VCaP (cell line): ENCODE results near the gene CRISPLD2.

Experiments
- H3K27ac ChIP-seq: fragments of 450-650 bp; 2 replicates; pipeline ENCODE4 v1.5.1; 2017
- TF ChIP-seq, protein P1 (sequence below): fragments of 450-650 bp; conservative IDR thresholded peaks from 2 replicates; pipeline ENCODE4 v1.5.1; 2017; ENCODE audit warnings: mild to moderate bottlenecking, moderate library complexity

The CRISPLD2 gene

GRCh38 chr16:84859681-84860080 lies 39.9 kb downstream of the CRISPLD2 start:
- no peak overlapping the region for H3K27ac ChIP-seq
- TF ChIP-seq, protein P1, sequence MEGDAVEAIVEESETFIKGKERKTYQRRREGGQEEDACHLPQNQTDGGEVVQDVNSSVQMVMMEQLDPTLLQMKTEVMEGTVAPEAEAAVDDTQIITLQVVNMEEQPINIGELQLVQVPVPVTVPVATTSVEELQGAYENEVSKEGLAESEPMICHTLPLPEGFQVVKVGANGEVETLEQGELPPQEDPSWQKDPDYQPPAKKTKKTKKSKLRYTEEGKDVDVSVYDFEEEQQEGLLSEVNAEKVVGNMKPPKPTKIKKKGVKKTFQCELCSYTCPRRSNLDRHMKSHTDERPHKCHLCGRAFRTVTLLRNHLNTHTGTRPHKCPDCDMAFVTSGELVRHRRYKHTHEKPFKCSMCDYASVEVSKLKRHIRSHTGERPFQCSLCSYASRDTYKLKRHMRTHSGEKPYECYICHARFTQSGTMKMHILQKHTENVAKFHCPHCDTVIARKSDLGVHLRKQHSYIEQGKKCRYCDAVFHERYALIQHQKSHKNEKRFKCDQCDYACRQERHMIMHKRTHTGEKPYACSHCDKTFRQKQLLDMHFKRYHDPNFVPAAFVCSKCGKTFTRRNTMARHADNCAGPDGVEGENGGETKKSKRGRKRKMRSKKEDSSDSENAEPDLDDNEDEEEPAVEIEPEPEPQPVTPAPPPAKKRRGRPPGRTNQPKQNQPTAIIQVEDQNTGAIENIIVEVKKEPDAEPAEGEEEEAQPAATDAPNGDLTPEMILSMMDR, result no peak

DNA sequence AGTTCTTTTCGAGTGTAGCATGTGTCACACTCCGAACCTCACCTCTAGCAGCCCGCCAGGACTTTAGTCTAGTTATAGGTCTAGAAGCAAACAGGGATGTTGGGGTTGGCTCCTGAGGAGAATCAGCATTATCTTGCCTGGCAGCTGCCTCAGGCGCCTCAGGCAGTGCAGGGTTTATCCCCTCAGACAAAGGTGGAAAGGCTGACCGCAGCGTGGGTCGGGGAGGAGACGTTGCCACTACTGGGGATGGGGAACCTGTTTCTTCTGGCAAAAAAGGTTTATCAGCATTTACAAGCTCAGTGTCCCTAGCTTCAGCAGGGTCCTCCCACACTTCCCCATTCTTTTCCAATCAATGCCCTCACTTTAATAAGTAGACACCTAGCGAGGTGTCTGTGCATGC lies 40.6 kb downstream of the CRISPLD2 start:
- TF ChIP-seq, protein P1, result no peak
- H3K27ac ChIP-seq, result no peak overlapping the region

- TF ChIP-seq, protein P1, result no peak
- no peak overlapping the region for H3K27ac ChIP-seq
These were observed 41.9 kb downstream of the CRISPLD2 start for GRCh38 chr16:84861671-84862070.

DNA sequence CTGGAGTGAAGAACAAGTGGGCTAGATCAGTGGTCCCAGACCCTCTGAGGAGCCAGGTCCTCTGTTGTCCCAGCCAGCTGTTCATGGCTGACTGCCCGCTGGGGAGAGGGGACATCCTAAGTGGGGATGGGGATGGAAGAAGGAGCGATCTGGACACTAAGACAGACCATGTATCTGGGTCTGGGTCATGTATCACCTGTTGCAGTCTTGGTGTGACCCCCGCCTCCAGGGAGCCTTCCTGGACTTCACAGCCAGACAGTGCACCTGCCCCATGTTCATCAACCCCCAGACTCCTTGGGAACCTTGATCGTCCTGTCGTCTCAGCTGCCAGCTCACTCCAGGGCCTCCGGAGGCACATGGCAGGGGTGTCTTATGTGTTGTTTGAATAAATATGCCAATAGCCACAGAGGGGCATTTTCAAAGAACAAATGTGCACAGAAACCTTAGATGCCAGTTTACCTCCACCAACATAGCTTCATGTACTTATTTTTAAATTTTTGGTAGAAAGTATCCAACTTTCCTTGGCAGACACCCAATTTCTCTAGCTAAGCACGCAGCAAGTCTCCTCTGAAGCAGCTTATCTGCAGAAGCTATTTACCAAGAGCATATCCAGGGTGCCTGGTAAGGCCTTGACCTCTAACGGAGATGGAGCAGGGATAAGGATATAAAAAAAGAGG lies 43.2 kb downstream of the CRISPLD2 start:
- H3K27ac ChIP-seq, result no peak overlapping the region
- TF ChIP-seq, protein P1, result no peak

- TF ChIP-seq, protein P1, result no peak
- no peak overlapping the region for H3K27ac ChIP-seq
These were observed 43.7 kb downstream of the CRISPLD2 start for GRCh38 chr16:84863481-84863814.

DNA sequence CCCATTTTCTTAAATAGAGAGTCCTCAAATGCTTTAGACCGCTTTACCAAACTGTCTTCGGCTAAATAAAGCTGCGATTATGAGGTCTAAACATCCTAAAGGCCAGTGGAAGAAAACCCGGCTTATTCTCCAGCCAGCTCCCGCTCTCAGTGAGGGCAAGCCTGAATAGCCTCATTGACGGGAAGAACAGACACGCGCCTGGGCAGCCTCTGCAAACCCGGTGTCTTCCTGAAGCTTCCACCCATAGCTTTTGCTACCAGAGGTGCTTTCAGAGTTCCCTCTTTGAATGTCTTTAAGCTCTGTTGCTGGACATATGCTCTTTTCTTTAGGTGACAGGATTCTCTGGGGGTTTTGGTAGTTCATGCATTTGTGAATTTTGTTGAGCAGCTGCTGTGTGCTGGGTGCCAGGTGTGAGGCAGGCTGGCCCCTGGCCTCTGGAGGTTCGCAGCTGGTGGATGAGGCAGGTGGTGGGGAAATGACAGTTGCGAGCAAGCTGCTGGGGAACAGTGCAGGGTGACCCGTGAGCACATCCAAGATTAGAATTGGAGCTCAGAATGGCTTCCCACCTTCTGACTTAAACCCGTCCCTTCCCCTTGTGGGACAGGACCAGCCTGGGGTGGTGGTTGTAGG lies 44.7 kb downstream of the CRISPLD2 start:
- TF ChIP-seq, protein P1, result no peak

DNA sequence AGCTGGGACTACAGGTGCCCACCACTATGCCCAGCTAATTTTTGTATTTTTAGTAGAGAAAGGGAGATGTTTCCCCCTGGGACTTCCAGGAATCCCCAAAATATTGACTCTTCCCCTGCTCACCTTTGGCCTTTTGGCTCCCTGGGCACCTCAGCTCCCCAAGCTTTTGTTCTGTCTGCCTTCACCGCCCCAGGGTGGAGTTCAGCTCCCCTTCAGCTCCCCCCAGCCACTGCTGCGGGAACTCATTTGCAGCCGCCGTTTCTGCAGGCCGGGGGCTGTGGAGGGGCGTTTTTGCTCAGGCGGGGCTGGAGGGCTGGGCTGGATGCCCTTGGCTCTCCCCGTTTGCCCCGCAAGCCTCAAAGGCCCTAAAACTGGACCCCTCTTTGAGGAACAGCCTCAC lies 47.9 kb downstream of the CRISPLD2 start:
- TF ChIP-seq, protein P1, result no peak

More for the DNA sequence above, 44.7 kb downstream of the CRISPLD2 start:
- no peak overlapping the region for H3K27ac ChIP-seq

More for the DNA sequence above, 47.9 kb downstream of the CRISPLD2 start:
- H3K27ac ChIP-seq, result no peak overlapping the region
